Measurements from ENCODE around the gene MED15. TPM values are rescaled to one million over a fixed set of nuclear protein-coding genes. Genes with fewer than 3 reads are reported as not detected.

MED15 gene, protein sequence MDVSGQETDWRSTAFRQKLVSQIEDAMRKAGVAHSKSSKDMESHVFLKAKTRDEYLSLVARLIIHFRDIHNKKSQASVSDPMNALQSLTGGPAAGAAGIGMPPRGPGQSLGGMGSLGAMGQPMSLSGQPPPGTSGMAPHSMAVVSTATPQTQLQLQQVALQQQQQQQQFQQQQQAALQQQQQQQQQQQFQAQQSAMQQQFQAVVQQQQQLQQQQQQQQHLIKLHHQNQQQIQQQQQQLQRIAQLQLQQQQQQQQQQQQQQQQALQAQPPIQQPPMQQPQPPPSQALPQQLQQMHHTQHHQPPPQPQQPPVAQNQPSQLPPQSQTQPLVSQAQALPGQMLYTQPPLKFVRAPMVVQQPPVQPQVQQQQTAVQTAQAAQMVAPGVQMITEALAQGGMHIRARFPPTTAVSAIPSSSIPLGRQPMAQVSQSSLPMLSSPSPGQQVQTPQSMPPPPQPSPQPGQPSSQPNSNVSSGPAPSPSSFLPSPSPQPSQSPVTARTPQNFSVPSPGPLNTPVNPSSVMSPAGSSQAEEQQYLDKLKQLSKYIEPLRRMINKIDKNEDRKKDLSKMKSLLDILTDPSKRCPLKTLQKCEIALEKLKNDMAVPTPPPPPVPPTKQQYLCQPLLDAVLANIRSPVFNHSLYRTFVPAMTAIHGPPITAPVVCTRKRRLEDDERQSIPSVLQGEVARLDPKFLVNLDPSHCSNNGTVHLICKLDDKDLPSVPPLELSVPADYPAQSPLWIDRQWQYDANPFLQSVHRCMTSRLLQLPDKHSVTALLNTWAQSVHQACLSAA
- total RNA-seq, result 129 to 135 TPM (median 129 TPM) in 3 replicates

DNA sequence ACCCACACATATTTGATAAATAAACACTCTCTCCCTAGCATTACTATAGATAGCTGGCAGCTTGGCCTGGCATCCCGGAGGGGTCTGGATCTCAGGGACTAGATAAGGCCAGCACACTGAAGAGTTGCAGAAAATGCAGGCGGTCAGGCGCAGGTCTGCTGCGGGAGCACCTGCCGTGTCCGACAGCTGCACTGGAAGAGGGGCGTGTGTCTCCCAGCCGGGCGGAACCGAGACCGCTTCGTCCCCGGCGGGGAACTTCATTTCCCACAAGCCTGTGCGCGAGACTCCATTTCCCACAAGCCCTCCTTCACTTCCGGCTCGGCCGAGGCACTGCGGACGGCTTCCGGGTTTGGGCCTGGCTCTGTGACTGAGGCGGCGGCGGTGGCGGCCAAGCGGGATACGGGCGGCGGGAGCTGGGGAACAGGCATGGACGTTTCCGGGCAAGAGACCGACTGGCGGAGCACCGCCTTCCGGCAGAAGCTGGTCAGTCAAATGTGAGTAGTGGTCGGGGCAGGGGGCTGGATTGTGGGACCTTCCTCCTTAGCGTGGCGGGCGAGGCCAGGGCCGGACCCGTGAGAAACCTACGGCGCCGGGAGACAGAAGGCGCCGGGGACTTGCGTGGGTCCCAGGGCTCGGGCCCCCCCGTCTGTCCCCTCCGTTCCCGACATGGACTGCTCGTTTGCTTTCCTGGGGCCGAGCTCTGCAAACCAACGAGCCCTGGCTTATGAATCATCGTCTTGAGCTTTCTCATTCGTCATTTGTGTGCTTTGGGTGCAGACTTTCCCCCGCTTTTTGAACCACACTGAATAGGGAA is at the start of gene MED15:
Gene MED15, plus strand, starts transcription at position 358 of the 814 bp plus-strand sequence. Its CDS starts 69 bp downstream, at position 427.
- Mint-ChIP-seq H3K9me3 (no peaks in the 10 kb centered on the region), H3K27ac (peak within 1 kb of the TSS; percentile 98), H3K4me3 (peak within 1 kb of the TSS; percentile 83), H3K27me3 (ENCODE audit: low read depth) (no peaks in the 10 kb centered on the region), H3K4me1 (peaks cover 58% of the 10 kb centered on the region), H3K36me3 (no peaks in the 10 kb centered on the region)
- TF ChIP-seq, protein P1, sequence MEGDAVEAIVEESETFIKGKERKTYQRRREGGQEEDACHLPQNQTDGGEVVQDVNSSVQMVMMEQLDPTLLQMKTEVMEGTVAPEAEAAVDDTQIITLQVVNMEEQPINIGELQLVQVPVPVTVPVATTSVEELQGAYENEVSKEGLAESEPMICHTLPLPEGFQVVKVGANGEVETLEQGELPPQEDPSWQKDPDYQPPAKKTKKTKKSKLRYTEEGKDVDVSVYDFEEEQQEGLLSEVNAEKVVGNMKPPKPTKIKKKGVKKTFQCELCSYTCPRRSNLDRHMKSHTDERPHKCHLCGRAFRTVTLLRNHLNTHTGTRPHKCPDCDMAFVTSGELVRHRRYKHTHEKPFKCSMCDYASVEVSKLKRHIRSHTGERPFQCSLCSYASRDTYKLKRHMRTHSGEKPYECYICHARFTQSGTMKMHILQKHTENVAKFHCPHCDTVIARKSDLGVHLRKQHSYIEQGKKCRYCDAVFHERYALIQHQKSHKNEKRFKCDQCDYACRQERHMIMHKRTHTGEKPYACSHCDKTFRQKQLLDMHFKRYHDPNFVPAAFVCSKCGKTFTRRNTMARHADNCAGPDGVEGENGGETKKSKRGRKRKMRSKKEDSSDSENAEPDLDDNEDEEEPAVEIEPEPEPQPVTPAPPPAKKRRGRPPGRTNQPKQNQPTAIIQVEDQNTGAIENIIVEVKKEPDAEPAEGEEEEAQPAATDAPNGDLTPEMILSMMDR (IDR thresholded peaks at IDR 0.05; ENCODE audit: unreplicated experiment), result no peak
- DNase-seq (ENCODE audit: low spot score in 2 of 2, unreplicated experiment in 2 of 2), result peak; percentile 68 to 86

DNA sequence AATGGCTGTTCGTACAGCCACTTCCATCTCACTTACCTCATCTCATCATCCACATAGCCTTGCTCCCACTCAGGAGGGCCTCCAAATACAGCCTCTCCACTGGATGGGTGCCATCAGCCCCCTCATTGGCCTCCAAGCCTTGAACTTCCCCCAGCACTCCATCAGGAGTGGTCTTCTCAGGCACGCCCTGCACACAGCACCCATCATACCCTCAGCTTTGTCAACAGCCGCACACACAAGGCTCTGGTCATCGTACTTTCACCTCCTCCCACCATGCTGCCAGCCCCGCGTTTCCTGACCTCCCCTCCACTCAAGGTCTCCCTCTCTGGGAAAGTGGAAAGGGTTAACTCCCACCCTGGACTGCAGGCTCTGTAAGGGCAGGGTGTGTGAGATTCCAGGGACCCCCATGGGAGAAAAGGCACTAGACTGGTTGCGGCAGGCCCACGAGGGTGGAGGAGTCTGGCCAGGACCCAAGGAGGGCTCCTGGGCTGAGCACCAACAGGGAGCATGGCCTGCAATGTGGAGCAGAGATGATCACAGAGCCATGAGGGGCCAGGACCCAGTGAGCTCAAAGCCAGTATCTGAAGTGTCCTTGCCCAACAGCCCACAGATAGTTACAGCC is 48.8 kb upstream of the MED15 start:
- no peak overlapping the region for H3K4me3 Mint-ChIP-seq
- TF ChIP-seq, protein P1 (IDR thresholded peaks at IDR 0.05; ENCODE audit: unreplicated experiment), result no peak
- H3K27ac Mint-ChIP-seq, result no peak overlapping the region
- no peak for DNase-seq (ENCODE audit: low spot score in 2 of 2, unreplicated experiment in 2 of 2)
- H3K9me3 Mint-ChIP-seq, result no peaks in the 10 kb centered on the region
- H3K36me3 Mint-ChIP-seq, result peaks cover 27% of the 10 kb centered on the region
- peaks cover 9% of the 10 kb centered on the region for H3K4me1 Mint-ChIP-seq
- H3K27me3 Mint-ChIP-seq (ENCODE audit: low read depth), result no peaks in the 10 kb centered on the region

DNA sequence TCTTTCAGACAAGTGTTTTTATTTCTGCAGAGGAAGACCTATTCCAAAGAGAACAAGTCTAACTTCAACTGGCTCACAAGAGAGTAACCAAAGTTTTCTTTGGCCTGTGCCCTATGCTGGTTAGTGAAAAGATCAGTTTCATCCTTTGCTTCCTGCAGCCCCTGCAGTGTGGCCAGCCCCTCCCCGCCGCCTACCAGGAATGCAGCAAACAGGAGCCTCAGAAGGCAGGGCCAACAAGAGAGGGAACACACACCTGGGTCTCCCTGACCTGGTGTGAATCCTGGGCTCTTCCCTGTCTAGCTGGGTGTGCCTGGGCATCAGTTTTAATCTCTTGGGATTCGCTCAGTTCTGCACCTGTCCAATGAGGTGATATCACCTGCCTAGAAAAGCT is 48.3 kb upstream of the MED15 start:
- no peaks in the 10 kb centered on the region for H3K27me3 Mint-ChIP-seq (ENCODE audit: low read depth)
- peaks cover 32% of the 10 kb centered on the region for H3K36me3 Mint-ChIP-seq
- no peak for DNase-seq (ENCODE audit: low spot score in 2 of 2, unreplicated experiment in 2 of 2)
- no peak overlapping the region for H3K4me3 Mint-ChIP-seq
- peak overlapping the region; percentile 5 for H3K27ac Mint-ChIP-seq
- peaks cover 9% of the 10 kb centered on the region for H3K4me1 Mint-ChIP-seq
- H3K9me3 Mint-ChIP-seq, result no peaks in the 10 kb centered on the region
- TF ChIP-seq, protein P1 (IDR thresholded peaks at IDR 0.05; ENCODE audit: unreplicated experiment), result no peak

DNA sequence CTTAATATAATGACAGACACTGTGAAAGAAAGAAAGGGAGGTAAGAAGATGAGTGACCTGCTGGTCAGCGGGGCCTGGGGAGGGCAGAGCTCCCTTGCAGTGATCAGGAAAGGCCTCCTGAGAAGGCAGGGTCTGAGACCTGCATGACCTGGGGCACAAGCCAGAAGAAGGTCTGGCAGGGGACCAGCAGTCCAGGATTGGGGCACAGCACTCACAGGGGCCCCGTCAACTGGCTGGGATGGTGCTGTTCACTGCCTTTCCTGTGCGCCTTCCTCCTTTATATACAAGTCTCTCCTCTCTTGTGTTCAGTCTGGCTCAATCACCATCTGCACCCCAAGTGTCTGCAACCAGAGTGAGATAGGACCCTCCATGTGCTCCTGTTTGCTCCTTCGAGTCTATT is 47.5 kb upstream of the MED15 start:
- no peak overlapping the region for H3K27ac Mint-ChIP-seq
- H3K4me3 Mint-ChIP-seq, result no peak overlapping the region
- no peaks in the 10 kb centered on the region for H3K27me3 Mint-ChIP-seq (ENCODE audit: low read depth)
- DNase-seq (ENCODE audit: low spot score in 2 of 2, unreplicated experiment in 2 of 2), result no peak
- peaks cover 9% of the 10 kb centered on the region for H3K4me1 Mint-ChIP-seq
- TF ChIP-seq, protein P1 (IDR thresholded peaks at IDR 0.05; ENCODE audit: unreplicated experiment), result no peak
- H3K36me3 Mint-ChIP-seq, result peaks cover 34% of the 10 kb centered on the region
- no peaks in the 10 kb centered on the region for H3K9me3 Mint-ChIP-seq
